Brain microvascular endothelial cell (primary cell): ENCODE data around the gene MX2.

Source experiments
- DNase-seq: peaks from one replicate; pipeline ENCODE4 v3.0.0-alpha.2; 2020
- H3K27ac ChIP-seq: fragments of 250-450 bp; sonication (Bioruptor Pico); 2 replicates; pipeline ENCODE4 v1.5.1; 2020; ENCODE audit warnings: mild to moderate bottlenecking, moderate library complexity
- H3K27me3 ChIP-seq: fragments of 250-450 bp; sonication (Bioruptor Pico); replicated peaks from 2 replicates; pipeline ENCODE4 v1.5.1; 2020; ENCODE audit warnings: mild to moderate bottlenecking
- H3K36me3 ChIP-seq: fragments of 250-450 bp; sonication (Bioruptor Pico); replicated peaks from 2 replicates; pipeline ENCODE4 v1.5.1; 2020; ENCODE audit warnings: mild to moderate bottlenecking
- H3K4me3 ChIP-seq: 2 replicates; pipeline ENCODE4 v1.5.1; 2011; ENCODE audit warnings: low read depth, mild to moderate bottlenecking, control low read depth, low read length, moderate library complexity
- CTCF ChIP-seq: IDR thresholded peaks from 2 replicates; pipeline ENCODE4 v1.5.1; 2011; ENCODE audit warnings: low read depth, mild to moderate bottlenecking, moderate library complexity, low read length, control low read depth, inconsistent platforms; ENCODE audit errors: missing control alignments
- in situ Hi-C: cut with HindIII; loops from 2 replicates; pipeline ENCODE4 v1.10.0; 2017; ENCODE audit warnings: low sequenced_read_pairs, low pct_ligation_motif_present

Gene MX2

GRCh38 chr21:41317458-41317857, 44.4 kb upstream of the MX2 start:
- in situ Hi-C loops: no loop called here
- peaks cover 13% of the 10 kb centered on the region for H3K27me3 ChIP-seq
- no peak for DNase-seq
- no peaks in the 10 kb centered on the region for H3K36me3 ChIP-seq
- no peak overlapping the region for H3K27ac ChIP-seq
- TF ChIP-seq CTCF: no peak
- H3K4me3 ChIP-seq: no peak overlapping the region

GRCh38 chr21:41318218-41318617, 43.6 kb upstream of the MX2 start:
- in situ Hi-C loops: no loop called here
- DNase-seq: no peak
- no peak for TF ChIP-seq CTCF
- no peak overlapping the region for H3K4me3 ChIP-seq
- H3K27me3 ChIP-seq: peaks cover 13% of the 10 kb centered on the region
- H3K36me3 ChIP-seq: no peaks in the 10 kb centered on the region
- no peak overlapping the region for H3K27ac ChIP-seq

- no peak for TF ChIP-seq CTCF
- in situ Hi-C loops: no loop called here
- DNase-seq: no peak
- no peak overlapping the region for H3K4me3 ChIP-seq
- peaks cover 13% of the 10 kb centered on the region for H3K27me3 ChIP-seq
- no peak overlapping the region for H3K27ac ChIP-seq
- no peaks in the 10 kb centered on the region for H3K36me3 ChIP-seq
Observed at GRCh38 chr21:41319273-41319672, 42.6 kb upstream of the MX2 start.

- TF ChIP-seq CTCF: no peak
- Histone ChIP-seq H3K27ac (no peak overlapping the region), H3K4me3 (no peak overlapping the region), H3K36me3 (no peaks in the 10 kb centered on the region), H3K27me3 (peaks cover 7% of the 10 kb centered on the region)
- no peak for DNase-seq
- in situ Hi-C loops: no loop called here
Observed at GRCh38 chr21:41321211-41321907, 40.5 kb upstream of the MX2 start.

GRCh38 chr21:41321908-41322495, 39.8 kb upstream of the MX2 start:
- peaks cover 2% of the 10 kb centered on the region for H3K27me3 ChIP-seq
- DNase-seq: no peak
- H3K36me3 ChIP-seq: no peaks in the 10 kb centered on the region
- in situ Hi-C loops: no loop called here
- no peak overlapping the region for H3K27ac ChIP-seq
- H3K4me3 ChIP-seq: no peak overlapping the region
- no peak for TF ChIP-seq CTCF
